ENCODE measurements around the gene GBF1. TPM values are rescaled to one million over a fixed set of nuclear protein-coding genes. Genes with fewer than 3 reads are reported as not detected.
A peak's percentile ranks its signal among the peaks of the same experiment; 100 is the strongest.

Gene GBF1
- total and polyA plus RNA-seq, 10 of the 15 experiments (the other 5 are each of a cell fraction or from before 2014, with no cell fraction given): 0.82 to 42.0 (median 21.8) TPM

DNA sequence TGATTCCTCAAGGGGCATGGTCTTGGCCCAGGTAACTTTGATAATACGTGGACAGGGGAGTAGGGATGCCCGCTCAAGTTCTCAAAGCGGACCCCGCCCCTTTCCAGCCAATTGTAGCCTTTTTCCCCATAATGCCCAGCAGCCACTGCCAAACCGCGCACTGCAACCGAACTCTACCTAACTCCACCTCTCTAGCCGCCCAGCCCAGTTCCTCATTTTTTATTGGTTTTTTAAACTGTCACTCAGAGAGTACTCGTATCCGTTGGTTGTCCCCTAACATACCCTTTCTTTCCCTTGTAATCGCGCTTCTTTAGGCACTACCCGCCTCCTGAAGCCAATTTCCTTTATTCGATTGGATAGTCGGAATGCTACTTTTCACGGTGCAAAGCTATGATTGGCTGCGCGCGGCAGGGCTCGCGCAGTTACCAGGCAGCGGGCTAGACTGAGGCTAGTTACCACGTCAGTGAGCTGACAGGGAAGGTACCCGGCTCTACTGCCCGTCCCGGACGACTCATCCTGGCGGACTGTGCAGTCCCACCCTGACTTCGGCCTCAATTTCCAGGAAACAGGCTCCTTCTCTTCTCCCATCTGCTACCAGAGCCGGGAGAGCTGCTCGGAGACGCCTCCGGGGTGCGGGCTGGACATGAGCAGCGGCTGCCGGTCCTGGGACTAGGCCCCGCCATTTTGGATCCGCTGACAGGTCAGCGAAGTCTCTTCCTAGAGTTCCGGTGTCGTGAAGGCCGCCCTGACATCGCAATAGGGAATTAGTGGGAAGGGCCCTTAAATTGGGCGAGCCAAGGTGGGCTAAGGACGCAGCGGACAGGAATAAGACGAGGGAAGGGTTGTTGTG, at the start of gene GBF1 (continued):
- TF ChIP-seq CHD4 (IDR thresholded peaks at IDR 0.05): no peak
- TF ChIP-seq, protein P1, sequence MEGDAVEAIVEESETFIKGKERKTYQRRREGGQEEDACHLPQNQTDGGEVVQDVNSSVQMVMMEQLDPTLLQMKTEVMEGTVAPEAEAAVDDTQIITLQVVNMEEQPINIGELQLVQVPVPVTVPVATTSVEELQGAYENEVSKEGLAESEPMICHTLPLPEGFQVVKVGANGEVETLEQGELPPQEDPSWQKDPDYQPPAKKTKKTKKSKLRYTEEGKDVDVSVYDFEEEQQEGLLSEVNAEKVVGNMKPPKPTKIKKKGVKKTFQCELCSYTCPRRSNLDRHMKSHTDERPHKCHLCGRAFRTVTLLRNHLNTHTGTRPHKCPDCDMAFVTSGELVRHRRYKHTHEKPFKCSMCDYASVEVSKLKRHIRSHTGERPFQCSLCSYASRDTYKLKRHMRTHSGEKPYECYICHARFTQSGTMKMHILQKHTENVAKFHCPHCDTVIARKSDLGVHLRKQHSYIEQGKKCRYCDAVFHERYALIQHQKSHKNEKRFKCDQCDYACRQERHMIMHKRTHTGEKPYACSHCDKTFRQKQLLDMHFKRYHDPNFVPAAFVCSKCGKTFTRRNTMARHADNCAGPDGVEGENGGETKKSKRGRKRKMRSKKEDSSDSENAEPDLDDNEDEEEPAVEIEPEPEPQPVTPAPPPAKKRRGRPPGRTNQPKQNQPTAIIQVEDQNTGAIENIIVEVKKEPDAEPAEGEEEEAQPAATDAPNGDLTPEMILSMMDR (IDR thresholded peaks at IDR 0.05 in 2 of 3, conservative IDR thresholded peaks at IDR 0.05 in 1 of 3; ENCODE audit: control insufficient read depth in 2 of 3, extremely low read depth in 1 of 3, insufficient read depth in 1 of 3, low read depth in 3 of 3, low read length in 3 of 3): no peak
- no peak for TF ChIP-seq ZNF24 (IDR thresholded peaks at IDR 0.05)
- no peak for TF ChIP-seq PAX8 (IDR thresholded peaks at IDR 0.05)
- peak; percentile 75; the same call in 1 of the 2 replicates for TF ChIP-seq TAF1 (IDR thresholded peaks at IDR 0.05; ENCODE audit: borderline replicate concordance, low read depth, low read length)
- TF ChIP-seq, protein P2, sequence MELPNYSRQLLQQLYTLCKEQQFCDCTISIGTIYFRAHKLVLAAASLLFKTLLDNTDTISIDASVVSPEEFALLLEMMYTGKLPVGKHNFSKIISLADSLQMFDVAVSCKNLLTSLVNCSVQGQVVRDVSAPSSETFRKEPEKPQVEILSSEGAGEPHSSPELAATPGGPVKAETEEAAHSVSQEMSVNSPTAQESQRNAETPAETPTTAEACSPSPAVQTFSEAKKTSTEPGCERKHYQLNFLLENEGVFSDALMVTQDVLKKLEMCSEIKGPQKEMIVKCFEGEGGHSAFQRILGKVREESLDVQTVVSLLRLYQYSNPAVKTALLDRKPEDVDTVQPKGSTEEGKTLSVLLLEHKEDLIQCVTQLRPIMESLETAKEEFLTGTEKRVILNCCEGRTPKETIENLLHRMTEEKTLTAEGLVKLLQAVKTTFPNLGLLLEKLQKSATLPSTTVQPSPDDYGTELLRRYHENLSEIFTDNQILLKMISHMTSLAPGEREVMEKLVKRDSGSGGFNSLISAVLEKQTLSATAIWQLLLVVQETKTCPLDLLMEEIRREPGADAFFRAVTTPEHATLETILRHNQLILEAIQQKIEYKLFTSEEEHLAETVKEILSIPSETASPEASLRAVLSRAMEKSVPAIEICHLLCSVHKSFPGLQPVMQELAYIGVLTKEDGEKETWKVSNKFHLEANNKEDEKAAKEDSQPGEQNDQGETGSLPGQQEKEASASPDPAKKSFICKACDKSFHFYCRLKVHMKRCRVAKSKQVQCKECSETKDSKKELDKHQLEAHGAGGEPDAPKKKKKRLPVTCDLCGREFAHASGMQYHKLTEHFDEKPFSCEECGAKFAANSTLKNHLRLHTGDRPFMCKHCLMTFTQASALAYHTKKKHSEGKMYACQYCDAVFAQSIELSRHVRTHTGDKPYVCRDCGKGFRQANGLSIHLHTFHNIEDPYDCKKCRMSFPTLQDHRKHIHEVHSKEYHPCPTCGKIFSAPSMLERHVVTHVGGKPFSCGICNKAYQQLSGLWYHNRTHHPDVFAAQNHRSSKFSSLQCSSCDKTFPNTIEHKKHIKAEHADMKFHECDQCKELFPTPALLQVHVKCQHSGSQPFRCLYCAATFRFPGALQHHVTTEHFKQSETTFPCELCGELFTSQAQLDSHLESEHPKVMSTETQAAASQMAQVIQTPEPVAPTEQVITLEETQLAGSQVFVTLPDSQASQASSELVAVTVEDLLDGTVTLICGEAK (IDR thresholded peaks at IDR 0.05; ENCODE audit: borderline replicate concordance): peak; percentile 75
- peak; percentile 10; the same call in 1 of the 2 replicates for TF ChIP-seq BRCA1 (IDR thresholded peaks at IDR 0.05; ENCODE audit: low read depth, low read length)
- peak; percentile 89 for TF ChIP-seq SPI1 (IDR thresholded peaks at IDR 0.05; ENCODE audit: borderline replicate concordance, insufficient read depth, low read depth, low read length)
- TF ChIP-seq, protein P3, sequence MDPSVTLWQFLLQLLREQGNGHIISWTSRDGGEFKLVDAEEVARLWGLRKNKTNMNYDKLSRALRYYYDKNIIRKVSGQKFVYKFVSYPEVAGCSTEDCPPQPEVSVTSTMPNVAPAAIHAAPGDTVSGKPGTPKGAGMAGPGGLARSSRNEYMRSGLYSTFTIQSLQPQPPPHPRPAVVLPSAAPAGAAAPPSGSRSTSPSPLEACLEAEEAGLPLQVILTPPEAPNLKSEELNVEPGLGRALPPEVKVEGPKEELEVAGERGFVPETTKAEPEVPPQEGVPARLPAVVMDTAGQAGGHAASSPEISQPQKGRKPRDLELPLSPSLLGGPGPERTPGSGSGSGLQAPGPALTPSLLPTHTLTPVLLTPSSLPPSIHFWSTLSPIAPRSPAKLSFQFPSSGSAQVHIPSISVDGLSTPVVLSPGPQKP (IDR thresholded peaks at IDR 0.05; ENCODE audit: low read depth, low read length): no peak
- TF ChIP-seq MEF2B (IDR thresholded peaks at IDR 0.05; ENCODE audit: partially characterized antibody, poor library complexity, severe bottlenecking): peak; percentile 3
- no peak for TF ChIP-seq ZNF217 (IDR thresholded peaks at IDR 0.05)
- TF ChIP-seq SRF (IDR thresholded peaks at IDR 0.05; ENCODE audit: low read depth in 2 of 2, low read length in 2 of 2): no peak
- TF ChIP-seq EZH2 (IDR thresholded peaks at IDR 0.05; ENCODE audit: borderline replicate concordance, control insufficient read depth, low read depth, low read length): no peak
- no peak for TF ChIP-seq ZBED1 (IDR thresholded peaks at IDR 0.05; ENCODE audit: borderline replicate concordance)
- TF ChIP-seq, protein P4, sequence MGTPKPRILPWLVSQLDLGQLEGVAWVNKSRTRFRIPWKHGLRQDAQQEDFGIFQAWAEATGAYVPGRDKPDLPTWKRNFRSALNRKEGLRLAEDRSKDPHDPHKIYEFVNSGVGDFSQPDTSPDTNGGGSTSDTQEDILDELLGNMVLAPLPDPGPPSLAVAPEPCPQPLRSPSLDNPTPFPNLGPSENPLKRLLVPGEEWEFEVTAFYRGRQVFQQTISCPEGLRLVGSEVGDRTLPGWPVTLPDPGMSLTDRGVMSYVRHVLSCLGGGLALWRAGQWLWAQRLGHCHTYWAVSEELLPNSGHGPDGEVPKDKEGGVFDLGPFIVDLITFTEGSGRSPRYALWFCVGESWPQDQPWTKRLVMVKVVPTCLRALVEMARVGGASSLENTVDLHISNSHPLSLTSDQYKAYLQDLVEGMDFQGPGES (IDR thresholded peaks at IDR 0.05): peak; percentile 93
- TF ChIP-seq CBX5 (IDR thresholded peaks at IDR 0.05; ENCODE audit: low read depth): no peak
- TF ChIP-seq RELA (IDR thresholded peaks at IDR 0.05; ENCODE audit: borderline replicate concordance, partially characterized antibody): peak; percentile 37
- no peak for TF ChIP-seq SIX5 (IDR thresholded peaks at IDR 0.05; ENCODE audit: low read depth, low read length, severe bottlenecking)
- no peak for TF ChIP-seq KAT2A (conservative IDR thresholded peaks at IDR 0.05; ENCODE audit: control insufficient read depth, low read depth, low read length)
- TF ChIP-seq IKZF1 (conservative IDR thresholded peaks at IDR 0.05): peak; percentile 72
- TF ChIP-seq FOS (IDR thresholded peaks at IDR 0.05; ENCODE audit: borderline replicate concordance, extremely low read depth, insufficient read length): peak; percentile 83

All from GM12878 (cell line).